ENCODE data around the gene PALD1.

The PALD1 gene

DNA sequence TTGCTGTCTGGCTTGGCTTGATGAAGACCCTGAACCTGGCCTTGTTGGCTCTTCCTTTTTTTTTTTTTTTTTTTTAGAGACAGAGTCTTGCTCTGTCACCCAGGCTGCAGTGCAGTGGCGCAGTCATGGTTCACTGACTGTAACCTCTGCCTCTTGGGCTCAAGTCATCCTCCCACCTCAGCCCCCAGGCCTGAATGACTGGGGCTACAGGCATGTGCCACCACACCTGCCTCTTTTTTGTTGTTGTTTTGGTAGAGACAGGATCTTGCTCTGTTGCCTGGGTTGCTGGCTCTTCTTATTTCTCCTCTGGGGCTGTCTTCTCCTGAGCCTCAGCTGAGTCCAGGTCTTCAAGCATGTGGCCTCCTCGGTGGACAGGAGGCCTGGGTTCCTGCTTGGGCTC, 79.3 kb downstream of the PALD1 start:
- DNase-seq (ENCODE audit: low spot score) = no peak

DNA sequence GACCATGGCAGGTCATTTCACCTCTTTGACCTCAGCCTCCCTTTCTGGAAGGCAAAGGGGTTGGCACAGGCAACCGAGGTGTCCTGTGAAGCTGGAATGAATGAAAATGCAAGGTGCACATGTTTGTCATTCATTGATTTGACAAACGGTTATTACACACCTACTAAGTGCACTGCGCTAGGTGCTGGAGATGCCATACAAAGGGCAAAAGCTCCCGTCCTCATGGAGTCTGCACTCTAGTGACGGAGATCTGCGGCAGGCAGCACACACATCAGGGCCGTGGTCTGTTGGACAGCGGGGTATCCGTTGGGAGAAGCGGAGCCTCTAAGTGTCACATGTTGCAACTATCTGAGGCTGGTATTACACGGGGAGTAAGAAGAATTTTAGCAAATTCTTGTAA, 79.7 kb downstream of the PALD1 start:
- no peak for DNase-seq (ENCODE audit: low spot score)

DNA sequence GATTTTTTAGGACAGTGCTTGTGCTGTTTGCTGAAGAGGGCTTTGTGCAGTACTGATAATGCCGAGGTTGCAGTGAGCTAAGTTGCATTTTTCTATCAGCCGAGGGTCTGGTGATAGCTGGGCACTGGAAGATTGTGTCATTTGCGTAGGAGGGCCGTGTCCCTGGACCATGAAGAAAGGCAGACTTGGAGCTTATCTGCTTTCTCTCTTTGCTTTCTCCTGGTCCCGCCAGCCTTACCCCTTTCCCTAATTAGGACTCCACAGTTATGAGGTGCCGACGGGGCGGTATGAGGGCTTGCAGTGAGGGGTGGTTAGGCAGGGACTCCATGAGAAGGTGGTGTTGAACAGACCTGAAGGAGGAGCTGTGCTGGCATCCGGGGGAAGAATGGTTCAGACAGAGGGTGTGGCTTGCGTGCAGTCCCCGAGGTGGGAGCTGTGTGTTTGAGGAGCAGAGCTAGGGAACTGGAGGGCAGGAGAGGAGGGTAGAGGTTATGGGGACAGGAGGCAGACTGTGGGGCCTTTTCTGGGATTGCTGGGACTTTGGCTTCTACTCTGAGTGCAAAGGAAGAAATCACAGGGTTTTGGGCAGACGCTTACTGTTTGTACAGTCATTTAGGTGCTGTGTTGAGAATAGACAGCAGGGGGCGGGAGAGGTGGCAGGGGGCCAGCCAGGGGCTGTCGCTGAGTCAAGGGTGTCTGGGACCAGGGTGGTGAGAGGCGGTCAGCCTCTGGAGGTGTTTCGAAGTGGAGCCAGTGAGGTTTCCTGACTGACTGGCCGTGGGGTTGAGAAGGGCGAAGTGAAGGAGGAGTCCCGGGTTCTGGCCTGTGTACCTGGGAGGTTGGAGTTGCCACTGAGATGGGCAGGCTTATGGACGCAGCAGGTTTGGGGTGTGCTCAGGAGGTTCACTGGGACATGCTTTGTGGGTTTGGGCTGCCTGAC, 80.6 kb downstream of the PALD1 start:
- peak; percentile 88 for DNase-seq (ENCODE audit: low spot score)

DNA sequence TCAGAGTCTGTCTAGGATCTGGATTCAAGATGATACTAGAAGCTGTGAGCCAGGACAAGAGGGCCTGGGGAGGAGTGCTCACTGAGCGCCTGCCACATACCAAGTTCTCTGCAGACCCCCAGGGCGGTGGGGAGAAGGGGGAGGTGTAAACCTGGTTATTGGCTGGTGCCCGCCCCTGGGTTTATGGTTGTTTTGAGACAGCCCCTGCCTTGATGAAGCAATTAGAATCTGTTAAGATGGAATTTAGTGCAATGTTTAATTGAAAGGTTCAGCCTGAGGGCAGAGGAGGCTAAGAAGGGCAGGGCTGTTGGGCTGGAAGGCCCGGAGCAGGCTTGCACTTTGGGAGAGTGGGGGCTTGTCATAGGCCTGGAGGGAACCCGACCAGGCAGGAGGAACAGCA, 81.3 kb downstream of the PALD1 start:
- no peak for DNase-seq (ENCODE audit: low spot score)

DNA sequence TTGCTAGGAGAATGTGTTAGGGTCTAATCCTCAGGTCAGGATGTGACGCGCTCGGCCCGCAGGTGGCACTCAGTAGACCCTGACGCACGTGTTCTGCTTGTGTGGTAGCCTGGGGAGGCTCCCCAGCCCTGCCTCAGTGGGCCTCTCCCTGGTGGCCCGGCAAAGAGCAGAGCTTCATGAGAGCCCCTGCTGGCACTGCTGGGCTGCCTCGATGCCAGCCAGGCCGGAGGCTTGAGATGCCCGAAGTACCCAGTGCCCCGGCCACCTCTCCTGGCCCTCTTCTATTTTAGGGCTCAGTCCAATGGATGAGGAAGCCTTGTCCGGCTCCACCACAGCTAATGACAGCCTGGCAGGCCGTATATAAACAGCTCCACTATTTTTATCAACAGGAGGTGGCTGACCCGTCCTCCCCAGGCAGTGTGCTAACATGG, 82.0 kb downstream of the PALD1 start:
- no peak for DNase-seq (ENCODE audit: low spot score)

DNA sequence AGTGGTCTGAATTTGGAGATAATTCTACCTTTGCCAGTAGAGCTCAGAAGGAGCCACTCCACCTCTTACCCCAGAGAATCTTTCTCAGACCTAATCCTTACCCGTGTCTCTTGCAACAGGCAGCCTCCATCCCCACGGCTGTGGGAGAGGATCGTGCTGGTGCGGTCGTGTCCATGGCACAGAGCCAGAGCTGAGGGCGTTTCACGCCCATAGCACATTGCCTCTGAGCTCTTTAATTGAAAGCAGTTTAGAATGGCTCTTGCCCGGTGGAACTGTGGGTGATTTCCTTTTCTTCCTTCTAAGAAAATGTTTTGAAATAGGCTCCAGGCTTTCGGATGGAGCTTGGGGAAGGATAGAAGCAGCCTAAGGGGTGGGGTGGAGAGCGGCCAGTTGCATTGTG, 82.5 kb downstream of the PALD1 start:
- DNase-seq (ENCODE audit: low spot score) = peak; percentile 59

DNA sequence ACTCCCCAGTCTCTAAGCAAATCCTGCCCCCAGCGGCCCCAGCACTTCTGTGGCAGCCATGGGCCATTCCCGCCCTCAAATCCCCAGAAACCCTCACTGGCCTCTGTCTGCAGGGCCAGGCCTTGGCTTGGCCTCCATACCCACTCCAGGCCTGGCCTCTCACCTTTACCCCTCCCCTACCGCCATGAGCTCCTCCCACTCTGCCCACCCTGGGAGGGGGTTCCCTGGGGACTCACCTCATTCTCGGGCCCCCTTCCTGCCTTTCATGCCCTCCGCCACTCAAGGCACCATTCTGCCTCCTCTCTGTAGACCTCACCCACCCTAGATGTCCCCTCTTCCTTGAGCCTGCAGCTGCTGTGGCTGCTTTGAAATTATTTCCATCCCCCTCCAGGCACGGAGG, 83.0 kb downstream of the PALD1 start:
- DNase-seq (ENCODE audit: low spot score) = no peak

DNA sequence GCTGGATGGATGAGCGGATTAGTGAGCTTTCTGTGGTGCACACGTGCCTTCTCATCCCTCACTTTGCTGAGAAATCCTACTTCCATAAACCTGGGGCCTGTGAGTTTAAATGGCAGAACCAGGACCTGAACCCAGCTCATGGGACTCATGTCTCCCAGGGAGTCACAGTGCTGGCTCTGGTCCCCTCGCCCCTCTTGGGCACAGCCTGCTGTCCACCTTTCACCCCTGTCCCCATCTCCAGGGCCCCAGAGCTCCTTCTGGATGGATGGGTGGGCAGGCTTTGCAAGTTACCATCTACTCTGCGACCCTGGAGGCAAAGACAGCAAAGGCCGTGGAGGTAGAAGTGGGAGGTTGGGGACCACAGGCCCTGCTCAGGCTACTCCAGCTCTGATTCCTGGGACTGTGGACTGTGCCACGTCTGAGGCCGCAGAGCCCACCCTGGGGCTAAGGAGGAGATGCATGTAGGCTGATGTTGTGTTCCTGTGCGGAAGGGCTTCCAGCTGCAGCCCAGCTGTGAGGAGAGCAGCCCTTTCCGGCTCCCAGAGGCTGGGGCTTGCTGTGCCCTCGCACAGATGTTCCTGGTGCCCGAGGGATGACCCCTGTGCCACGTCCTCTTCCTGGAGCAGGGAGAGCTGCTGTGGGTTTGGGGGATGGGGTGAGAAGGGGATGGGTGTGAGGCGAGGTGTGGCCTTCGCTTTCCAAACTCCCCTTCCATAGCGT, 83.6 kb downstream of the PALD1 start:
- DNase-seq (ENCODE audit: low spot score) = no peak

DNA sequence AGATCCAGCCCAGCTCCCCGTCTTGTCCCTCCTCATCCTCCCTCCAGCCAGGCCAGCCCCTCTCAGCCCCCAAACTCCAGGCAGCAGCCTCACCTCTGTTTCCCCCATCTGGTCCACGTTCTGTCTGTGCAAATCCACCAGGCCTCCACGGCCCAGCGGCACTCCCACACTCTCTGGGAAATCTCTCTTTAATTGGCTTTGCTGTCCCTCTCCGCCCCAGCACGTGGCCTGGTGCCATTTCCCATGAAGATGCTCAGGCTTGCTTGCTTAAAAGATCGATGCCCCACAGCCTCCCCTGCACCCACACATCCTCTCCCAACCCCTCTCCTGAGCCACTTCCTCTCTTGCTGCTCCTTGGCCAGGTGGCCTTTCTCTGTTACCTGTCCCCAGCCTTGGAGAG, 84.7 kb downstream of the PALD1 start:
- no peak for DNase-seq (ENCODE audit: low spot score)

DNA sequence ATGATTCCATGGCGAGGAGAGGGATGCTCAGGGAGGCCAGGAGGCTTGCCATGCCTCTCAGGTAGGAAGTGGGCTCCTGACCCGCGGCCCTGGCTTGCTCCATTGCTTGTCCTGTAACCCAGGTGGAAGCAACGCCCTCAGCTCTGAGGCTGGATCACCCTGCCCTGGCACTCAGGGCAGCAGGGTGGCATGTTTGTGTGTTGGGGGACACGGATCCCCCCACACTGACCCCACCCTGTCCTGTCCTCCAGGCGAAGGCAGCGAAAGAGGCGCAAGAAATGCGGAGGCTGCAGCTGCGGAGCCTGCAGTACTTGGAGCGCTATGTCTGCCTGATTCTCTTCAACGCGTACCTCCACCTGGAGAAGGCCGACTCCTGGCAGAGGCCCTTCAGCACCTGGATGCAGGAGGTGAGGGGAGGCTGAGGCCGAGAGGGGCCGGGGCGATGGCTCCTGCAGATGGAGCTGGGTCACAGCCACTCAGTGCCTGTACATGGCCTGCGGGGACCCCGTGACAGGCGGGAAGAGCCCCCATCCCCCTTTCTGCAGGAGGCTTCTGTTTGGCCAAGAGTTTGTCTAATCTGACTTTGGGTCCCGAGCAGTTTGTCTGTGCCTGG, 85.7 kb downstream of the PALD1 start:
- DNase-seq (ENCODE audit: low spot score) = no peak

DNA sequence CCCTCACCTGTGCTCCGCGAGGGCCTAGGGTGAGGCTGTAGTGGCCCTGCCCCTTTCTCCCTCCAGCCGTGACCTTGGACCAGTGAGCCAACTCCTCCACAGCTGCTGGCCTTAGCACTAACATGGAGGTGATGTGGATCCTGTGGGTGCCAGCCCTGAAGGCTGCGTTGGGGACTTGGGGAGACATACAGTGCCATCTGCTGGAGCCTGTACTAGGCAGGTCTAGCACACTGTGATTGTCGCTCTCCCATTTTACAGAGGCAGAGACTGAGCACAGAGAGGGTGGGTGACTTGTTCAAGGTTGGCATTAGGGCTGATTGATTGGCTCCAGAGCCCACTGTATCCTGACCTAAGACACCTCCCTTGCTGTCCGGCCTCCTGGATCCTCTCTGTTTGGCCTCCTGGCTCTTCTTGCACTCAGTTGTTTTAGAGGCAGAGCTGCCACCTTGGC, 86.4 kb downstream of the PALD1 start:
- DNase-seq (ENCODE audit: low spot score) = no peak

DNA sequence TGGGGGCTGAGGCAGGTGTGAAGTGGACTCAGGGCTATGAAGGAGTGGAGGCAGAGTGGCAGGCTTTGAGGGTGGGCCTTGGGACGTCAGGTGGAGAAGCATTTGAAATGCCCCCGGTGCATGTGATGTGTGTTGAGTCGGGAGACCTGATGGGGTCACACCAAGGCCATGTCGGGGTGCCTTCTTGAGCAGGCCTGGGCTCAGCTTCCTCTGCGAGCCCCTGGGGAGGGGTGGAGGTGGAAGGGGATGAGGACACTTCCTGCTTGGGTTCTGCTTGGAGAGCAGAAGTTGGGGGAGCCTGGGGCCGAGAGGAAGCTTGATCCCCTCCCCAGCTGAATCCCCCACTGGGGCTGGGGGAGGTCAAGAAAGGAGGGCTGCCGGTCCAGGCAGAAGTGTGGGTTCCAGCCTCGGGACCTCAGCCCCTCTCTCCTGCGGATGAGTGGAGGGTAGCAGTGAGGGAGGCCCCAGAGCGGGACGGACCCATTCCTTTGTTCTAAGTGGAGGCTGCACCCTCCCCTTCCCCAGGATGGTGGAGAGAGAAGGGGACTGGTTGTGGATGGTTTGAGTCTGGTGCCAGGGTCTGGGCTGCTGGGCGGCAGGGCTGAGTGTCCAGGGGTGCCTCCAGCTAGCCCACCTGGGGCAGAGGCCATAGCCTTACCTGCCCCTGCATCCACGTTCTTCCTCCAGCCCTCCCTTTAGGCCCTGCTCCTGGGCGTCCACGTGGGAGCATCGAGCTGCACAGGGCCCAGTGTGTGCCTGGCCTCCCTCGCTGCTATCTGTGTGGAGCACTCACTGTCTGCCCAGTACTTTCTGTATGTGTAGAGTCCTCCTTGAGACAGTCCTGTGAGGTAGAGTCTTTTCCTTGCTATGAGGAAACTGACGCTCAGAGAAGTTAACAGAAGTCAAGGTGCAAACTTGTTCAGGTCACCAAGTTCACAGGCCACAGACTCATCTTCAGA, 87.3 kb downstream of the PALD1 start:
- no peak for DNase-seq (ENCODE audit: low spot score)

DNA sequence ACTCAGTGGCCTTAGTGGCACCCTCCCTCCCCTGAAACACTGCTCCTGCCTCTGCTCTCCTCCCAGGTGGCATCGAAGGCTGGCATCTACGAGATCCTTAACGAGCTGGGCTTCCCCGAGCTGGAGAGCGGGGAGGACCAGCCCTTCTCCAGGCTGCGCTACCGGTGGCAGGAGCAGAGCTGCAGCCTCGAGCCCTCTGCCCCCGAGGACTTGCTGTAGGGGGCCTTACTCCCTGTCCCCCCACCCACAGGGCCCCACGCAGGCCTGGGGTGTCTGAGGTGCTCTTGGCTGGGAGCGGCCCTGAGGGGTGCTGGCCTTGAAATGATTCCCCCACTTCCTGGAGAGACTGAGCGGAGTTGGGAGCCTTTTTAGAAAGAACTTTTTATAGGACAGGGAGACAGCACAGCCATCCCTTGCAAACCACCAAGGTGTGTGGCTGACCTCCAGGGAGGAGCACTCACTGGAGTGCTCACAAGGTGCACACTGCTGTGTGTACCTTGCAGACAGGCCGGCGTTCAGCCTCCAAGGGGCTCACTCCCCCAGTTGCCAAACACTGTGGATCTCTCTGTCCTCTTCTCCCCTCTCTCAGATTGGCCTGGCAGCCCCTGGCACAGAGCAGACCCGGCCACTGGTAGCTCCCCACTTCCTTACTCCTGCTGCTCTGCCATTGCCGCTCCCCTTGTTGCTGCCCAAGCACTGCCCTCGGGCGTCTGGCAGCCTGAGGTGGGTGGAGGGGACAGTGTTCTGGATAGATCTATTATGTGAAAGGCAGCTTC, 88.1 kb downstream of the PALD1 start:
- DNase-seq (ENCODE audit: low spot score) = no peak

DNA sequence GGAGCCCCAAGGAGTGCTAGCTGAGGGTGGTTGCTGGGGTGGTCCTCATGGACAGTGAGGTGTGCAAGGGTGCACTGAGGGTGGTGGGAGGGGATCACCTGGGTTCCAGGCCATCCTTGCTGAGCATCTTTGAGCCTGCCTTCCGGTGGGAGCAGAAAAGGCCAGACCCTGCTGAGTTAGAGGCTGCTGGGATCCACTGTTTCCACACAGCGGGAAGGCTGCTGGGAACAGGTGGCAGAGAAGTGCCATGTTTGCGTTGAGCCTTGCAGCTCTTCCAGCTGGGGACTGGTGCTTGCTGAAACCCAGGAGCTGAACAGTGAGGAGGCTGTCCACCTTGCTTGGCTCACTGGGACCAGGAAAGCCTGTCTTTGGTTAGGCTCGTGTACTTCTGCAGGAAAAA, 89.0 kb downstream of the PALD1 start:
- no peak for DNase-seq (ENCODE audit: low spot score)

DNA sequence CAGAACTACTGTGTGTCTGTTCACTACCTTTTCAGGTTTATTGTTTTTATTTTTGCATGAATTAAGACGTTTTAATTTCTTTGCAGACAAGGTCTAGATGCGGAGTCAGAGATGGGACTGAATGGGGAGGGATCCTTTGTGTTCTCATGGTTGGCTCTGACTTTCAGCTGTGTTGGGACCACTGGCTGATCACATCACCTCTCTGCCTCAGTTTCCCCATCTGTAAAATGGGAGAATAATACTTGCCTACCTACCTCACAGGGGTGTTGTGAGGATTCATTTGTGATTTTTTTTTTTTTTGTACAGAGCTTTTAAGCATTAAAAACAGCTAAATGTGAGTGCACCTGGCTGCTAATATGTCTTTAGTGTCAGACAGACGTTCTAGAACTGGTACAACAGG, 89.5 kb downstream of the PALD1 start:
- no peak for DNase-seq (ENCODE audit: low spot score)

DNA sequence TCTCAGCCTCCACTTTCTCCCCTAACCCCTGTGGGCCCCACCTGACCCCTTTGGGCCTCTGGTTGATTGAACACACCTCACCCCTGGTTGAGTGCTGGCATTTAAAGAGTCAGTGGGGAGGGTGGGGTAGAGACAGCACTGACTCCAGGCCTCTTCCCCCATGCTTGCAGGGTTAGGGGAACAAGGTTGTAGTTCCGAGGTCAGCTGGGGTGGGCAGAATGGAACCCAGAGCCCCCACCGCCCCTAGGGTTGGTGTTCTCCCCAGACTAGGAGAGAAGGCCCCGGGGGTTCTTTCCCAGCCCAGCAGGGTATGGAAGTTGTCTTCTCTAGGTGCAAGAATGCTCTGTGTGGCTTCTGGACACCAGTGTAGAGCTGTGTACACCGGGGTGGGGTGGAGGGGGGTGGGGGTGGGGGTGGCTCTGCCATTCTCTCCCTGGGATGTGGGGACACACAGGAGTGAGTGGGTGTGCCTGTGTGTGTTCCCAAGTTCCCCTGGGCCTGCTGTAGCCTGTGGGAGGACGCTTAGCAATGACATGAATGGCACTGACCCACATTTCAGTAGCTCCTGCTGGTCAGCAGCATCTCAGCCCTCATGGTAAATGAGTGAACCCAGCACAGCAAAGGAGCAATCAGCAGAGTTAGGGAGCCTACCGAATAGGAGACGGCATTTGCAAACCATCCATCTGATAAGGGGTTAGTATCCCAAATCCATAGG, 90.4 kb downstream of the PALD1 start:
- no peak for DNase-seq (ENCODE audit: low spot score)

DNA sequence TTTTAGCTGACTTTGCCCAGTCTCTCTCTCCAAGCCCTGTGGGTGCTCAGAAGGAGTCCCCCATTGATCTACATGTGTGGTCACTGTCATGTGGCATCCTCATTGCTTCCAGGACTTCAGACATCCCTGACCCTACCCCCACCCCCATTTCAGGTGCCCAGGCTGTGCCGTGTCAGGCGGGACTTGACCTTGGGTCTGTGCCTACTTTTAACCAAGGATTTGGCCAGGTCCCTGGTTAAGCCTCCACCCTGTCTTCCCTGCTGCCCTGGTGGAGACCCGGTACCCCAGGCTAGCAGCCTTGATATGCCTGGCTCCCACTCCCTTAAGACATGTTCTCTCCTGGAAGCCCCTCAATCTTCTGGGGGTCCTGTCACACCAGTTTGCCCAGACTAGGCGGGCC, 92.7 kb downstream of the PALD1 start:
- no peak for DNase-seq (ENCODE audit: low spot score)

DNA sequence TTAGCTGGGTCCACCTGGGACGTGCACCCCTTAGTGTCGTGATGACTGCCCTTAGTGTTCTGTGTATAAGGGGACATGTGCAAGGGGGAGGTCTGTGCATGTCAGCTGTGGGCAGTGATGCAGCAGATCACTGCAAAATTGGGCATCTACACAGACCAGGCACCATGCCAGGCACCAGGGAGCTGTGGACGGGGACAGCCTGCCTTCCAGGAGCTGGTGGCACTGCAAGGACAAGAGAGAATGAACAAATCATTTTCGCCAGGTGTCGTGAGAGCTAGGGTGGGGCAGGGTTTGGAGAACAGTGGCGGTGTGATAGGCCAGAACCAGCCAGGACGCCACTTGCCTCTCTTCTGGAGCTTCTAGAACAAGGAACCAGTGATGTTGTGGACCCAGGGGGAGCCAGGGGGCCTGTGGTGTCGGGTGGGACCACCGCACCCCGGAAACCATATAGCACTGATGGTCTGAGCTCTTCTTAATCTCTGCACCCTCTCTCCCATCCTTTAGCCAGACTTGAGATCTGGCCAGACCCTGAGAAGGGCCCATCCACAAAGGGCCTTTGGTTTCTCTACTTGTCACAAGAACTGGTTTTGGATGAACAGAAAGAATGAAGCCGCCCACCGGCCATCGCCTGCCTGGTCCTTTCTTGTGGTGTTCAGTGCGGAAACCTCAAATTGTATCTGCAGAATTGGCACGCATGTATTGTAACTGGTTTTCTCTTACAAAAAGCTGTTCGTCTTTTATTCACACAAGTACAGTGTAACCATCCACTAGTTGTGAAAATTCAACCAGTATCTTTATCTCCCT, 93.3 kb downstream of the PALD1 start:
- no peak for DNase-seq (ENCODE audit: low spot score)
